Chondrocyte (in vitro differentiated cells): ENCODE results near the gene KPNA6. TPM values are rescaled to one million over a fixed set of nuclear protein-coding genes. Genes with fewer than 3 reads are reported as not detected.
A peak's percentile ranks its signal among the peaks of the same experiment; 100 is the strongest.

Experiments
- DNase-seq: peaks from one replicate; pipeline ENCODE4 v3.0.0; 2021; ENCODE audit warnings: mixed read lengths, low spot score
- H3K27ac Mint-ChIP-seq: one replicate; pipeline ENCODE4 v1.8.0; 2021; ENCODE audit warnings: mild to moderate bottlenecking, moderate library complexity, mixed read lengths; ENCODE audit not compliant: unreplicated experiment
- H3K27me3 Mint-ChIP-seq: 2 replicates; pipeline ENCODE4 v1.8.0; 2021; ENCODE audit warnings: low read depth, mixed read lengths
- H3K36me3 Mint-ChIP-seq: 2 replicates; pipeline ENCODE4 v1.8.0; 2021; ENCODE audit warnings: low read depth, mixed read lengths
- H3K4me1 Mint-ChIP-seq: 2 replicates; pipeline ENCODE4 v1.8.0; 2021; ENCODE audit warnings: low read depth, mild to moderate bottlenecking, mixed read lengths
- H3K4me3 Mint-ChIP-seq: one replicate; pipeline ENCODE4 v1.8.0; 2021; ENCODE audit warnings: mild to moderate bottlenecking, moderate library complexity, mixed read lengths; ENCODE audit not compliant: unreplicated experiment
- H3K9me3 Mint-ChIP-seq: 2 replicates; pipeline ENCODE4 v1.8.0; 2021; ENCODE audit warnings: low read depth, mixed read lengths
- total RNA-seq: library from RNA; stranded (reverse); gene quantifications from 3 replicates; pipeline ENCODE4 v1.2.1, GENCODE V29; 2021
- TF ChIP-seq, protein P1 (sequence below): fragments of 200-600 bp; sonication (generic); IDR thresholded peaks from 2 replicates; pipeline ENCODE4 v1.5.0; 2021; ENCODE audit warnings: antibody characterized with exemption, mild to moderate bottlenecking, moderate library complexity

The KPNA6 gene
- total RNA-seq, 1 donor from 2014 or later: 80.9 TPM

DNA sequence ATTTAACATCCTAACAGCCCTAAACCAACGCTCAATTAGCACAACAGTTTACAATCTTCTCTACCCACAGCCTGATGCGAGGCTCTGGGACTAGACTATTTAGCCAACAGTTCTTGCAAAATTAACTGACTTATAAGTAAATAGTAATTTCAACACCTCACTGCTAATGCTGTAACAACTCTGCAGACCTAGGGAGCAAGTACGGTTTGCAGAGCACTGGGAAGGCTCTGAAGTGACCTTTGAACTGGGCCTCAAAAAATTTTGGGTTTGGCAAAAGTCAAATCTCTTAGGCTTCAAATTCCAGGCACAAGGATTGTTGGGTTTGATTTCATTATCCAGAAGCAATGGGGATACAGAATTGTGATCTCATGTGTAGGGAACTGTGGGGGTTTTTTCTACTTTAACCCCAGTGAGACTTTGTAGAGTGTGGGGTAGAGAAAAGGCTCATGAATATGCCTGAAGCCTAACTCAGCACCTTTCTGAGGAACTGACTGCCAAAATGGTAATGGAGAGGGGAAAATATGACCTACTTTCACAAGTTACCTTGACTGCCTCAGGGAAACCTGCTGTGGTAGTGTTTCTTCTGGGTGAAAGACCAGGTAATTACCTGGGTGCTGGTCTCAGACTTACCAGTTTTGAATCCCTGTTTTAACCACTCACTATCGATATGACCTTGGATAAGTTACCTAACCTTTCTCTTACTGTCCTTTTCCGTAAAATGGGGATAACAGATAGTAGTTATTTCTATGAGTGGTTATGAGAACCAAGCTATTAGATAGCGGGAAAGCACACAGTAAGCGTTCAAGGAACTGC lies 70.7 kb downstream of the KPNA6 start:
- peaks cover 17% of the 10 kb centered on the region for H3K36me3 Mint-ChIP-seq
- peaks cover 31% of the 10 kb centered on the region for H3K4me1 Mint-ChIP-seq
- no peaks in the 10 kb centered on the region for H3K9me3 Mint-ChIP-seq
- DNase-seq: no peak
- no peaks in the 10 kb centered on the region for H3K27me3 Mint-ChIP-seq
- H3K4me3 Mint-ChIP-seq: peak overlapping the region; percentile 95
- H3K27ac Mint-ChIP-seq: peak overlapping the region; percentile 98
- TF ChIP-seq, protein P1, sequence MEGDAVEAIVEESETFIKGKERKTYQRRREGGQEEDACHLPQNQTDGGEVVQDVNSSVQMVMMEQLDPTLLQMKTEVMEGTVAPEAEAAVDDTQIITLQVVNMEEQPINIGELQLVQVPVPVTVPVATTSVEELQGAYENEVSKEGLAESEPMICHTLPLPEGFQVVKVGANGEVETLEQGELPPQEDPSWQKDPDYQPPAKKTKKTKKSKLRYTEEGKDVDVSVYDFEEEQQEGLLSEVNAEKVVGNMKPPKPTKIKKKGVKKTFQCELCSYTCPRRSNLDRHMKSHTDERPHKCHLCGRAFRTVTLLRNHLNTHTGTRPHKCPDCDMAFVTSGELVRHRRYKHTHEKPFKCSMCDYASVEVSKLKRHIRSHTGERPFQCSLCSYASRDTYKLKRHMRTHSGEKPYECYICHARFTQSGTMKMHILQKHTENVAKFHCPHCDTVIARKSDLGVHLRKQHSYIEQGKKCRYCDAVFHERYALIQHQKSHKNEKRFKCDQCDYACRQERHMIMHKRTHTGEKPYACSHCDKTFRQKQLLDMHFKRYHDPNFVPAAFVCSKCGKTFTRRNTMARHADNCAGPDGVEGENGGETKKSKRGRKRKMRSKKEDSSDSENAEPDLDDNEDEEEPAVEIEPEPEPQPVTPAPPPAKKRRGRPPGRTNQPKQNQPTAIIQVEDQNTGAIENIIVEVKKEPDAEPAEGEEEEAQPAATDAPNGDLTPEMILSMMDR: no peak

DNA sequence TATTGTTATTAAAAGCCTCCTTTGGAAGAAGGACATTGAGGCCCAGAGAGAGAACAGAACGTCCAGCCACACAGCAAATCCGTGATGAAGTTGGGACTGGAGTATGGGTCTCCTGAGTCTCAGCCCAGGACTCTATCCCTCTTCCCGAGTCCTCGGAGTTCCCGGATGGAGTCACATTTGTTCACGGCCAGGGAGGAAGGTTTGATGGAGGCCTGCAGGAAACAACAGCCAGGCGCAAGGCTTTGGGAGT lies 71.3 kb downstream of the KPNA6 start:
- Mint-ChIP-seq H3K9me3 (no peaks in the 10 kb centered on the region), H3K4me1 (peaks cover 36% of the 10 kb centered on the region), H3K27me3 (no peaks in the 10 kb centered on the region), H3K4me3 (peak overlapping the region; percentile 95), H3K36me3 (peaks cover 20% of the 10 kb centered on the region), H3K27ac (peak overlapping the region; percentile 98)
- DNase-seq: no peak
- TF ChIP-seq, protein P1: no peak

GRCh38 chr1:32179443-32180185 lies 71.8 kb downstream of the KPNA6 start, which contains the start of gene TXLNA:
Gene TXLNA (plus strand): TSS chr1:32179675. CDS start chr1:32180346, 671 bp downstream.
- Mint-ChIP-seq H3K4me1 (peaks cover 41% of the 10 kb centered on the region), H3K9me3 (no peaks in the 10 kb centered on the region), H3K27ac (peak within 1 kb of the TSS; percentile 99), H3K36me3 (peaks cover 21% of the 10 kb centered on the region), H3K27me3 (no peaks in the 10 kb centered on the region), H3K4me3 (peak within 1 kb of the TSS; percentile 95)
- peak; percentile 98 for DNase-seq
- TF ChIP-seq, protein P1: no peak

DNA sequence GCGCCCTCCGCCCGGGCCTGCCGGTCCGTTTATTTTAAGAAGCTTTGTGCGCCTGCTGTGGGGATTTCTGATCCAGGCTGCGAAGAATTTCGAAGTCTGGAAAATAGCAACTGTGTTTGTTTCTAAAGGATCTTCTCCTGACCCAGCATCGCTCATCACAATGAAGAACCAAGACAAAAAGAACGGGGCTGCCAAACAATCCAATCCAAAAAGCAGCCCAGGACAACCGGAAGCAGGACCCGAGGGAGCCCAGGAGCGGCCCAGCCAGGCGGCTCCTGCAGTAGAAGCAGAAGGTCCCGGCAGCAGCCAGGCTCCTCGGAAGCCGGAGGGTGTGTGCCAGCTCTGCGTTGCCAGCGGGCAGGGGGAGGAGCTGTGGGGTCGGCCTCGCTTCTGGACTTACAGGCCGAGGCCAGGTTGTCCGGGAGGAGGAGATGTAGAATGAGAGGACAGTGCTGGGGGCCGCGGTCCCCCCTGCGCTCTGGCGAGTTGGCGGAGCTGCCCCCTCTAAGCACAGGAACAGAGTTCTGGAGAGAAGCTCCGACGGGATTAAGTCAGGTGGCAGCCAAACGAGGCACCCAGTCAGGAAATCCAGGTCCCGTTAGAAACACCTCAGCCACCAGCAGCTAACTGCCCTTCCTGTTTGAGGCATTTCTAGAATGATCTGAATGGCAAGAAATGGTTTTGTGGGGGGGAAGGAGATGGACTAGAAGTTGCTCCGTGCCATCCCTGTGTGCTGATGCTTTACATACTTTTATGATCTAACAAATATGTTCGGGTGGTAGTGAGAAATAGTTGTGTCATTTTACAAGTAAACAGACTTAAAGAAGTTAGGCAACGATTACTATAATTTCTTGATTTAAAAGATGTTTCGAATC lies 72.6 kb downstream of the KPNA6 start:
- TF ChIP-seq, protein P1: peak; percentile 53
- H3K27ac Mint-ChIP-seq: peak overlapping the region; percentile 99
- H3K27me3 Mint-ChIP-seq: no peaks in the 10 kb centered on the region
- DNase-seq: no peak
- H3K36me3 Mint-ChIP-seq: peaks cover 26% of the 10 kb centered on the region
- H3K9me3 Mint-ChIP-seq: no peaks in the 10 kb centered on the region
- H3K4me1 Mint-ChIP-seq: peaks cover 46% of the 10 kb centered on the region
- peak overlapping the region; percentile 95 for H3K4me3 Mint-ChIP-seq

DNA sequence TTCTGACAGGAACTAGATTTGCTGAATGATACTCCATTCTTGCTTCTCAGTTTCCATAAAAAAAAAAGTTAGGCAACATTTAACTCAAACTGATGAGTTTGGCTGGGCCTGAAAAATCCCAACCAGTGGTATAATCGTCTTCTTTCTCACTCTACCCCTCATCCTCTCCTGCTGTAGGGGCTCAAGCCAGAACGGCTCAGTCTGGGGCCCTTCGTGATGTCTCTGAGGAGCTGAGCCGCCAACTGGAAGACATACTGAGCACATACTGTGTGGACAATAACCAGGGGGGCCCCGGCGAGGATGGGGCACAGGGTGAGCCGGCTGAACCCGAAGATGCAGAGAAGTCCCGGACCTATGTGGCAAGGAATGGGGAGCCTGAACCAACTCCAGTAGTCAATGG lies 73.2 kb downstream of the KPNA6 start:
- Mint-ChIP-seq H3K36me3 (peaks cover 27% of the 10 kb centered on the region), H3K4me3 (peak overlapping the region; percentile 95), H3K4me1 (peaks cover 49% of the 10 kb centered on the region), H3K27me3 (no peaks in the 10 kb centered on the region), H3K9me3 (no peaks in the 10 kb centered on the region), H3K27ac (peak overlapping the region; percentile 99)
- TF ChIP-seq, protein P1: no peak
- DNase-seq: no peak
